CD4-positive, alpha-beta T cell treated with Interleukin-21 for 1 hour (primary cell): ENCODE results near the gene ENPP6.

Source experiments
- DNase-seq: peaks from one replicate; pipeline ENCODE4 v3.0.0-alpha.2; 2020

Gene ENPP6

DNA sequence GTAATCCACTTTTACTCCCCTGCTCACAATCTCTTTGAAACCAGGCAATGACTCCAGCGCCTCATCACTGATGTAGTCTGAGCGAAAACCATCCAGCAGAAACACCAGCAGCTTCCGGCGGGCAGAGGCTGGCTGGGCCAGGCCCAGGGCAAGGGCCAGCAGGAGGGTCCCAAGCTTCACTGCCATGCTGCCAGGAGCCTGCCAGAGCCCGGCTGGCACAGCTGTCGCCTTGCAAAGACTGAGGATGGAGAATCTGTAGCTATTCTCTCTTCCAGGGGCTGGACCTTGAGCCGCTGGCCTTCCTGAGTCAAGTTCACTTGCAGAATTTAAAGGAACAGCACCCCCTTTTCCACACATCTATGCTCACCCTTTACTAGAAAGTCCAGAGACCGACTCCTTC is at the start of gene ENPP6:
Gene ENPP6, minus strand, starts transcription at position 240 of the 400 bp plus-strand sequence. Its CDS starts 54 bp downstream, at position 186.
- DNase-seq: no peak

DNA sequence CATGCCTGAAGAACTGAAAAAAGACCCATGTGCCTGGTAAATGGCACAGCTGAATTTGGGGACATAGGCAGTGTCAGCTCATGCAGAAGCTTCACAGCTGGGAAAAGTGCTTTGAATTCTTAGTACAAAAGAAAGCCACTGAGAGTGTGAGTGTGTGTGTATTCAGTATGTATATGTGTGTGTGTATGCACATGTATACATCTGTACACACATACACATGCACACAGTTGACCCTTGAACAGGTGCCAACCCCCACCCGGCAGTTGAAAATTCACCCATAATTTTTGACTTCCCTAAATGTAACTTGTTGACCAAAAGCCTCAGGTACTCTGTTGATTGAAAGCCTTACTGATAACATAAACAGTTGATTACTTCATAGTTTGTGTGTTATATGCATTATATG is 49.5 kb upstream of the ENPP6 start:
- no peak for DNase-seq

DNA sequence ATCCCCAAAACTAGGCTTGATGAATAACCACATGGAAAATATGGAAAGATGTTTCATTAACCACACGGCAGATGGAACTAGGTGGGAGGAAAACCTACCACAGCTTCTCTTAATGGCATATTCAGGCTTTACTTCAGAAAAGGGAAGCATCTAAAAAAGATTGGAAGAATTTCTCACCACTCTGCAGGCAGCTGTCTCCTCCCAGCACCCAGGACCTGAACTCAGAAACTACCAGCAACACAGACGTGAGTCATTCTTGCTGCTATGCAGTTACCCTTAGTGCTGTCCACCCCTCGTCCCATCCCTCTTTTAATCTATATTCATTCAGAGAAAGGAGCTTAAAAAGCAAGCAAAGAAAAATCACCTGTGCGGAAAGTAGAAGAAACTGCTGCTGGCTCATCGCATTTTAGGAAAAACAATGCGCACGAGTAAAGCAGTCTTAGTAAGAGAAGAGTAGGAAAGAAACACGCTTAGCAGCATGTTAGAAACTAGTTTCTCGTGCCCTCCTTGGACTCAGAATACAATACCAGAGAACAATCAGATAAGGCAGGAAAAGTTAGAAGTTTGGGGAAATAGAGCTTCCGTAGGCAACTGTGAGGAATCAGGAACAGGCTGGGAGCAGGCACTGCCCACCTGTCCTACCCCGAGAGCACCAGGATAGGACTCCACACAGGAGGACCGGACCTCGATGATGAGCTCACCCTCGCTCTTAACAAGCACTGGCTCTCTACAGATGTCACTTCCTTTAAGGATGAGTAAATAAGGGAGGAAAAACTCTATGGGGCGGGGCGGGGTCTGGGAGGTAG is 48.1 kb upstream of the ENPP6 start:
- DNase-seq: no peak

DNA sequence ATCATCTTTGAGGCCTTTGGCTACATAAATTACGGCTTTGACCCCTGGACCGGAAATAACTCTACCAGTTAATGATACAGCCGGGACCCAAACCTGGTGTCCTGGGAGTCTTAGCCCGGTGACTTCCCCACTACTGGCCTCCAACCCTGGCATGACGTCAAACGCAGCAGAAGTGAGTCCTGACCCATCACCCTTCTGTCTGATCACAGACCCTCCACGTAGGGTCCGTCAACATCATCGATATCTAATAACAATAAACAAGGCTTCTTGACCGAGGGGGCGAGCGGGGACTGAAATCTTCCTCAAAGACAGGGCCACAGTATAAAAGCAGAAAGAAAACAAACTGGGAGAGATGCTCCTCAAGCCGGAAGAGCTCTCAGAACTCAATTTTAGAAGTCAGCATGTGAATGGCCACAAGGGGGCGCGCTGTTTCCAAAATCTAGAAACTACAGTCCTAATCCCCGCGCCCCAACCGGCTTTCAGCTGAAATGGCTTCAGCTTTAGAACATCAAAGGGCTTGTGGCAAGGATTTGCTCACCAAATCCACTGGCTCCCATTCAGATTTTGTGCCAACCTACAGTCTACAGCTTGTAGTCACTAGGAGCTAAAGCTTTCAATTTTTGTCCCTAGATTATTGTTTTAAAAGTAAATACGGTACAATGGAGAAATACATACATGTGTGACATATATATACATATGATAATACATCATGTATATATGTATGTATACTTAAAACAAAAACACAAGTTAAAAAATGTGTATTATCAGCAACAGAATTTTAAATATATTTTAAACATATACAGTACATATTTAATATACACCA is 46.4 kb upstream of the ENPP6 start:
- peak; percentile 92 for DNase-seq

DNA sequence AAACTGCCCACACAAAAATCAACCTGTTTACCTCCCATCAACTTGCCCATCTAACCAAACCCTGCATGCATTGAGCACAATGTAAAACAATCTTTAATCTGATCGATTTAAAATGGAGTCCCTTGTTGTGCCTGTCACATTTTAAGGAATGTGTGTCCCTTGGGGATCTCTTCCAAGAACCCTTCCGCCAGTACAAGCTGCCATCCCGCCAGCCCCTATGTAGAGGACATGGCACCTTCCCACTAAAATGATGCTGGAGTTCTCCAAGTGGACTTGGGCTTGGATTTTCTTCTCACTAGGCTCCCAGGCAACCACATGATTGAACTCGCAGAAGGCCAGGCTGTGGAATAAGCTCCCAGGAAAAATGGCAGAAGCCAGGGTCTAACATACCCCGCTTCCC is 45.8 kb upstream of the ENPP6 start:
- DNase-seq: no peak

DNA sequence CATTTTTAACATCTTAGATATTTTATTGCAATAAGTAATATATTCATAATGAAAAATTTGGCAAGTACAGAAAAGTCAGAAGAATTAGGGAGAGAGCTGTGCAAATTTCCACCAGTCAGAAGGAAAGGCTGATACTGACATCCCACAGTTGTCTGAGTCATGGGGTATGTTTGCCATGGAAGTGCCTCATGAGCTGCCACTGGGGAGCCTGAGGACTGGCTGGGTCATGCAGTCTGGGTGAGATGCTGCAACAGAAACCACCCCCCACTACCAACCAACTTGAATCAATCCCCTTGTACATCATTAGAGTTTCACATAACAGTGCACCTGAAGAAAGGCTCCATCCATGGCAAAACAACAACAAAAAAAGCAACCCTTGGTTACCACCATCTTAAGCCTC is 45.2 kb upstream of the ENPP6 start:
- no peak for DNase-seq

DNA sequence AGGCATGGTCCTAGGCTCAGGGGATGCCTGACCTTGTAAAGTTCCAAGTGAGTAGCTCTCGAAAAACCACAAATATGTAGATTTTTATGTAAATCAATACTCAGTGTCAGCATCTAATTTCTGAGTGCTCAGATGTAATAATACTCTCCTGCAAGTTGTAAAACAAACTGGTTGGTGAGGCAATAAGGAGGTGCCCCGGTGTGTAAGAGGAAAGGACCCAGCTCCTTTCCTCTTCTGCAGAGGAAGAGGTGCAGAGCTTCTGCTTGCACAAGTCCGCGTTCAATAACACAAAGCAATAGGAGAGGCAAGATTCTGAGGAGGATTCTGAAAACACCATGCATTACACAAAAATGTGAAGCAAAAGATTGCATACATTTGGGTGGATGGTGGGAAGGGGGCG is 43.6 kb upstream of the ENPP6 start:
- no peak for DNase-seq

DNA sequence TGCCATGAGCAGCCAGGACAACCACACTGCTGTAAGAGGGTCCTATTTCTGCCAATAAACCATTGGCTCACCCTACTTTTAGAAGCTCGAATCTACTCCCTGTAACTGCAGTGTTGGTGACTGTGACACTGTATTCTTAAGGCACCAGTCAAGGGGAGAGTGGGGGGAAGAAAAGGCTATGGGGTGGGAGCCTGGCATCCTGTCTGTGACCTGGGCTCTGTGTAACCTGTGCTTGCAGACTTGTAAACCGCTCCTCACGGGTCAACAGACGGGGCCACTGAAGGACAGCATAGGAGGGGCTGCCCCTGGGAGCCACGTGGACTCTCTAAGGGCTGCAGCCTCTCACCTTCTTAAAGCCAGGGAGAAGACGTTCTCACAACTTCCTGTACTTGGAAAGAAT is 42.2 kb upstream of the ENPP6 start:
- no peak for DNase-seq

DNA sequence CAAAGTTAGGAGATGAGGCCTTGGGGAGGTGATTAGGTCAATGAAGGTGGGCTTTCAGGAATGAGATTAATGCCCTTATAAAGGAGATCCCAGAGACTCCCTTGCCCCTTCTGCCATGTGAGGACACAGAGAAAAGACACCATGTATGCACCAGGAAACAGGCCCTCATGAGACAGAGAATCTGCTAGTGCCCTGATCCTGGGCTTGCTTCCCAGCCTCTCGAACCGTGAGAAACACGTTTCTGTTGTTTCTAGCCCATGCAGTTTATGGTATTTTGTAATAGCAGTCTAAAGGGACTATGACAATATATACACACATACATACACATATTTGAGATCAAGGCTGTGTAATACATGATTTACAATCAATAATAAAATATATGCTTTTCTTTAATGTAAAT is 41.4 kb upstream of the ENPP6 start:
- DNase-seq: no peak

DNA sequence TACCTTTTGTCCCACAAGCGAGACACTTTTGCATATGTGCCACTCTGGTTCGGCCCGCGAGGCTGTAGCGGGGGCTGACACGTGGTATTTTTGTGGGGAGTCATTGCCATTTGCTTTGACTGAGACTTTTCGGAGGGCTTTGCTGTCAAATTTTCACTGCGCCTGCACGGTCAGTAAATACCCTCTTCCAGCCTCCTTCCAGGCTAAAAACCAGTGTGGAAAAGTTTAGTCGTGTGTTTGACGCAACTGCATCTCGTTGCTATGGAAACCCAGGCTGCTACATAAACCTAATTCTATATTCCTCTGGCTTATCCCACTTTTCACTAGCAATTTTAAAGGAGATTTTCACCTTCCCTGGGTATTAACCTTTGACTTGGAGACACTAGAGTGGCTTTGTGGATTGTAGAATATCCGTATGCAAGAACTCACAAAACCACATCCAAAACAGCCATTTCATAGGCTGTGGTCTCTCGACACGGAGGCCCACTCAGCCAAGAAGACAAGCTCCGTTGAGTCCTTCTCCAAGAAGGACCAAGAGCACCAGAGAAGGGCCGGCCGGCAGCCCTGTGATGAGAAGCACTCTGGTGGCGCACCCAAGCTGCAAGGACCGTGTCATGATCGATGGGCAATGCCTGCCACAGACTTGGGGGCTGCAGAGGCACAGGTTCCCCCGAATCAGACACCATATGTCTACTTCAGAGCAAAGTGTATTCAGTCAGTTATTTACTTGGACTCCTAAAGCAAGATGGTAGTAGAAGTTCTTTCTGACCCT is 38.4 kb upstream of the ENPP6 start:
- DNase-seq: no peak

DNA sequence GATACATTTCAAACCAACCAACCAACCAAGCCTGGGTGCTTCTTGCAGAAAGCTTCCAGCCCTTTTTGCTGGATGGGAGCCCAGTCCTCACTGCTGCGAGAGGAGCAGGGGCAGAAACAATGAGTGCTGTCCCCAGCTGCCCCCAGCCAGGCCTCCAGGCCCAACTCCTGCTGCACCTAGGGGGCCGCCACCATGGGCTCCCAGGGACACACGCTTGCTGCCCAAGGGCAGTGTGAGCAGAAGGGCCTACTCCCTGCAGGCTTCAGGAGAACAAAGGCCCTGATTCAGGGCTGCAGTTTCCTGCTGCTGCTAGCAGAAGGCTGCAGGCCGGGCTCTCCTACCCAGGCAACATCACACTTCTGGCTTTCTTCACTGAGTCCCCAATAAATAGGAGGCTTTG is 37.7 kb upstream of the ENPP6 start:
- no peak for DNase-seq

DNA sequence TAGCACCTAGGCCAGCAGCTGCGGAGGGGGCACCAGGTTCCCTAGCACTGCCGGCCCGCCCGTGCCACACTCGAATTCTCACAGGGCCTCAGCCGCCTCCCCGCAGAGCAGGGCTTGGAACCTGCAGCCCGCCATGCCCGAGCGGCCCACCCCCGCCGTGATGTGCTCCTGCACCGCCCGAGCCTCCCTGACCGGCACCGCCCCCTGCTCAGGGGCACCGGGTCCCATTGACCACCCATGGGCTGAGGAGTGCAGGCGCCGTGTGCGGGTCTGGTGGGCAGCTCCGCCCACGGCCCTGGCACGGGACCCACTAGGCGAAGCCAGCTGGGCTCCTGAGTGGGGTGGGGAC is 35.4 kb upstream of the ENPP6 start:
- DNase-seq: no peak

DNA sequence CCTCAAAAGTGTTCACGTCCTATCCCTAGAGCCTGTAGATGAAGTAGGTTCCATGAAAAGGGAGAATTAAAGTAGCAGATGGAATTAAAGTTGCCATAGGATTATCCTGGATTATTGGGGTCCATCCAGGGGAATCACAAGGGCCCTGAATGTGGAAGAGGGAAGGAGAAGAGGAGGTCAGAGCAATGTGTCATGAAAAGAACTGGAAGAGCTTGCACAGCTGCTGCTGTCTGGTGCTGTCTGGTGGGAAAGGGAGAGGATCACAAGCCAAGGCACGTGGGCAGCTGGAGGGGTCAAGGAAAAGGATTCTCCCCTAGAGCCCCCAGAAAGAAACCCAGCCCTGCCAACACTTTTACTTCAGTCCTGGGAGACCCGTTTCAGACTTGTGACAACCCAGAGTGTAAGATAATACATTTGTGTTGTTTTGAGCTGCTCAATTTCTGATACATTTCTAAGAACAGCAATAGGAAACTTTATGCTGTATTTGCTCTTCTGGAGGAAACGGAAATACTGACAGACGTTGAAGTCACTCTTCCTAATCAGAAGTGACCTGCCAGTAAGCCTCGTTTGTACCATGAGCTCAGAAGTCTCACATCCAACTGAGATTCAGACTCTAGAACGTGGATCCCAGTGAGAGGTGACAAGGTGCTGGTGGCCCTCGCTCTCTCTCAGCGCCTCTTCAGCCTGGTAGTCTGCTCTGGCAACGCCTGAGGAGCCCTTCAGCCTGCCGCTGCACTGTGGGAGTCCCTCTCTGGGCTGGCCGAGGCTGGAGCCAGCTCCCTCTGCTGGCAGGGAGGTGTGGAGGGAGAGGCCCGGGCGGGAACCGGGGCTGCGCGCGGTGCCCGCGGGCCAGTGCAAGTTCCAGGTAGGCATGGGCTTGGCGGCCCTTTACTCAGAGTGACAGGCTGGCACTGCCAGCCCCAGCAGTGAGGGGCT is 34.7 kb upstream of the ENPP6 start:
- DNase-seq: no peak

DNA sequence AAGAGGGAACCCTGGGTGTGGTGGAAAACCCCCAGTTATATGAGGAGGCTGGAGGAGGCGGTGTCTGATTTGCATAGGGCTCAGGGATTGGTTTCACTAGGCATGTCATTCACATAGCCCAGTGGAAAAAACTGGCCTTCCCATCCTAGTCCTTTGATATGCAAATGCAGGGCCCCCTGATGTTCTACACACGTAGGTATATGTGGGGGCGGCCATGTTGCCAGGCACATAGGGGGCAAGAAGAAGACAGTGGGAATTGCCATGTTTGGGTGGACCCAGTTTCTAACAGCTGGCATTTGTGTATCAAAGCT is 34.0 kb upstream of the ENPP6 start:
- no peak for DNase-seq

DNA sequence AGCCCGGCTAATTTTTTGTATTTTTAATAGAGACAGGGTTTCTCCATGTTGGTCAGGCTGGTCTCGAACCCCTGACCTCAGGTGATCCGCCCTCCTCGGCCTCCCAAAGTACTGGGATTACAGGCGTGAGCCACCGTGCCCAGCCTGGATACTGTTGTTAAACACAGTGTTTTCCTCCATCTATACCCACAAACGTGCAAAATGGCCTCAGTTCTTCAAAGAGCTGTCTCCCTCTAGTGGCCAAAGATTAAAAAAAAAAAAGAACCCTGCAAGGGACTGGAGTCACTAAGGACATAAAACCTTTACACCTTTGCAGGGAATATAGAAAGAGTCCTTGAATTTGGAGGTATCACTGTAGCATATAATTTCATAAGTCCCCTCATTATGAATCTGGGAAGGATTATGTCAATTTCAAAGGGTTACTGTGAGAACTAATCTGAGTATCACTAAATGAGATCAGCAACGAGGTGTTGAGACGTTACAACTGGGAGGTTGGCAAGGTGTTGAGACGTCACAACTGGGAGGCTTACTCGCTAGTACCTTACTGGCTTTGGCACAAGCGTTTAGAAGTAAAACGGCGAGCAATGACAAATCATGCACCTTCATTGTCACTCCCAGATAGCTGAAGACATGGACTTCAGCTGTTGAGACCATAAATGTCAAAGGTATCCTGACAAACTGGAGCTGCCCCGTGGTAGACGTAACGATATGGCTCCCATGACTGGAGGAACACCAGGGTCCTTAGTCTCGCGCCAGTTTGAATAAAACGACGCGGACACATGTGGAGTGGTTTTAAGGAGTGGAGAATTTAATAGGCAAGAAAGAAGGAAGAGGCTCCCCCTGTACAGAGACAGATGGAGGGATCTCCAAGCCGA is 33.4 kb upstream of the ENPP6 start:
- peak; percentile 61 for DNase-seq

DNA sequence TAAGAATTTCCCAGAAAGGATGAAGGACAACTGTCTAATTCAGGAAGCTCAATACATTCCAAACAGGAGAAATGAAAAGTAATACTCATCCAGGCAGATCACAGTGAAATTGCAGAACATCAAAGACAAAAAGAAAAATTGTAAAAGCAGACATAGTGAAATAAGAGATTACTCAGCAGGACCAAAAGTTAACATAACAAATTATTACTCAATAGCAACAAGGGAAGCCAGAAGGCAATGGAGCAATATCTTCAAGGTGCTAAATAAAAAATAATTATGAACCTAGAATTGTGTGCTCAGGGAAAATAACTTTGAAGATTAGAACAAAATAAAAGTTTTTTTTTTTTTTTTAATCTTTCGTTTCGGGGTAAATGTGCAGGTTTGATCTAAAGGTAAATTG is 30.5 kb upstream of the ENPP6 start:
- DNase-seq: no peak

DNA sequence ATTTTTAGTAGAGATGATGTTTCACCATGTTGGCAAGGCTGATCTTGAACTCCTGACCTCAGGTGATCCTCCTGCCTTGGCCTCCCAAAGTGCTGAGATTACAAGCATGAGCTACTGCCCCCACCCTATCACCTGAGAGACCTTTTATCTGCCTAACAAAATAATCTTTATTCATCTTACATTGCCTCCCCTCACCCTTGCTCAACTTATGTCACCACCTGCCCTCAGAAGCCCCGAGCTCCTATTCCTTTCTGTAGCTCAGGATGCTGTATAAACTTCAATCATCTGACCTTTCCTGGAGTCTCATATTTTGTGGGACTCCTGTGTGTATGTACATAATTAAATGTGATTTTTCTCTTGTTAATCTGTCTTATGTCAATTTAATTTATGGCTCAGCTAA is 29.7 kb upstream of the ENPP6 start:
- DNase-seq: no peak

DNA sequence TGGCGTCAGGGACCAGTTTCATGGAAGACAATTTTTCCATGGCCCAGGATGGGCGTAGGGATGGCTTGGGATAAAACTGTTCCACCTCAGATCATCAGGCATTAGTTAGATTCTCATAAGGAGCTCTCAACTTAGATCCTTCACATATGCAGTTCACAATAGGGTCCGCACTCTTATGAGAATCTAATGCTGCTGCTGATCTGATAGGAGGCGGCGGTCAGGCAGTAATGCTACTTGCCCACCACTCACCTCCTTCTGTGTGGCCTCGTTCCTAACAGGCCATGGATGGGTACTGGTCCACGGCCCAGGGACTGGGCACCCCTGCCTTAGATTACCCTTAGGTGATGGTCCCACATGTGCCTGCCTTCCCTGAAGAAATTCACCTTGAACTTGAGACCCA is 28.8 kb upstream of the ENPP6 start:
- no peak for DNase-seq

DNA sequence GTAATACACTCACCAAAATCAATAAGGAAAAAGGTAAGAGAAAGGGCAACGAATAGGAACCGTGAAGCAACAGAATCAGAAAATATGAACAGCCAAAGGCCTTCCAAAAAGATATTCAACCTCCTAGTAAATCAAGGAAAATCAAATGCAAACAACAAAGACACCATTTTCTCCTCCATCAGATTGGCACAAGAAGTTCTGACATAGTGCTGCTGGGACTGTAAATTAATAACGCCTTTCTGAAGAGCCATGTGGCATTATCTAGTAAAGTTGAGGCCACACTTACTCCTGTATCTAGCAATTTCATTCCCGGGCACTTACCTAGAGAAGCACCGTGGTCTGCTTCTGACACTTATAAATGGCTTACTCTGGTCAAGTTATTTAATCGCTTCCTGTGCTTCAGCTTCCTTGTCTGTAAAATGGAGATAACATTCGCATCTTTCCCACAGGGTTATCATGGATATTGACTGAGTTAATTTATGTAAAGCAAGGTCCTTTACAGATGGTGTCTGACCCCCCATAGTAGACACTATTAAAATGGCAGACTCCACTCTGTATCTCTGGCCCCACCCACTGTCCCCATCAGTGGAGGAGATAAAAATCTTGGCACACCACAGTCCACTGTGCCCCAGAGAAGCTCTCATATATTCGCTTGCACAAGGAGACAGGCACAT is 20.5 kb upstream of the ENPP6 start:
- DNase-seq: no peak

DNA sequence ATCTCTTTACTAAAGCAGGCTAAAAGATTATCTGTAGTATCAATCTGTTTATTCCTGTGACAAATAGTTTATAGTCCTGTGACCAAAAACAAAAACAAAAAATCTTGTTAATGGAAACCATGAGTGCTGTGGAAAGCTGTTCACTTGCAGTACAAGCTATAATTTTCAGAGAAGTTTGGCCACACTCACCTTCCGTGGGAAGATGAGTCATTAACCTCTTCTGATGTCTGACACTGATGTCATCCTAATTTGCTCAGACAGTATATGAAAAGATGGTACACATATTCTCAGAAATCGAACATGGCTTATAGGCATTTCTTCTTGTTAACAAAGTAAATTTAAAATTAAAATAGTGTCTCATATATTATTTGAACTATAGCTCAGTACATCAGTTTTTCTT is 19.9 kb upstream of the ENPP6 start:
- peak; percentile 30 for DNase-seq

DNA sequence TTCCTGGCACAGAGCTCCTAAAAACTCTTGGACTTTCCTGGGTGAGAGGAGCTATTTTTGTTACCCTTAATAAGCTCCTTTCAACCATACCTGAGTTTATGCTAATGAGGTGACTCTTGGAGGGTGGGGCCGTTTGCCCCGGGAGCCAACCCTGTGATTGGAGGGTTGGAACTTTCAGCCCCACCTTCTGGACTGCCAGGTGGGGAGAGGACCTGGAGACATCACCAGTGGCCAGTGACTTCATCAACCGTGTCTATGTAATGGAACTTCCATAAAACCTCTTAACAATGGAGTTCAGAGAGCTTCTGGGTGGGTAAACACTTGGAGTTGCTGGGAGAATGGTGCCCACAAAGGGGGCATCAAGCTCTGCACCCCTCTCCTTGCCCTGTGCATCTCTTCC is 17.9 kb upstream of the ENPP6 start:
- DNase-seq: no peak
